ENCODE measurements around the gene ARL5B.
A peak's percentile ranks its signal among the peaks of the same experiment; 100 is the strongest.

GRCh38 chr10:18619016-18619415 is 40.2 kb upstream of the ARL5B start:
- no peak for TF ChIP-seq ZNF510 (tag by site-specific recombination; IDR thresholded peaks at IDR 0.05; ENCODE audit: insufficient replicate concordance)
- TF ChIP-seq CTCF (tag by site-specific recombination; IDR thresholded peaks at IDR 0.05), result no peak
- no peak for TF ChIP-seq ZBTB26 (tag by site-specific recombination; optimal IDR thresholded peaks at IDR 0.05)
- no peak for TF ChIP-seq ZNF324 (tag by site-specific recombination; IDR thresholded peaks at IDR 0.05)
- no peak for TF ChIP-seq EGR2 (tag by site-specific recombination; IDR thresholded peaks at IDR 0.05; ENCODE audit: low read depth)
- TF ChIP-seq ZNF501 (tag by site-specific recombination; IDR thresholded peaks at IDR 0.05), result no peak
- TF ChIP-seq ZNF184 (tag by site-specific recombination; IDR thresholded peaks at IDR 0.05), result no peak
- no peak for TF ChIP-seq ZNF362 (tag by site-specific recombination; IDR thresholded peaks at IDR 0.05)
- TF ChIP-seq ZNF341 (tag by site-specific recombination; IDR thresholded peaks at IDR 0.05; ENCODE audit: low read depth), result no peak
- TF ChIP-seq PRDM10 (tag by site-specific recombination; IDR thresholded peaks at IDR 0.05), result peak; percentile 72

All from HEK293 (cell line).